ENCODE results near the gene BCAS3.
"Not testable (repeated sequence)": the region's sequence is repeated elsewhere in the genome, so short reads cannot be mapped to it uniquely, and the experiment has no call there.

Gene BCAS3

GRCh38 chr17:61240851-61241468, 563.3 kb downstream of the BCAS3 start:
- DNase-seq, result no peak

GRCh38 chr17:61244988-61245387, 567.3 kb downstream of the BCAS3 start:
- DNase-seq, result not testable (repeated sequence)

GRCh38 chr17:61245706-61246135, 568.1 kb downstream of the BCAS3 start:
- DNase-seq, result no peak

- no peak for DNase-seq
These were observed 569.8 kb downstream of the BCAS3 start for GRCh38 chr17:61247439-61247838.

- no peak for DNase-seq
These were observed 570.7 kb downstream of the BCAS3 start for GRCh38 chr17:61248399-61248798.

GRCh38 chr17:61249649-61250299, 572.1 kb downstream of the BCAS3 start:
- no peak for DNase-seq

- DNase-seq, result no peak
These were observed 572.8 kb downstream of the BCAS3 start for GRCh38 chr17:61250335-61250890.

GRCh38 chr17:61251939-61252865, 574.6 kb downstream of the BCAS3 start:
- no peak for DNase-seq

- DNase-seq, result no peak
These were observed 575.7 kb downstream of the BCAS3 start for GRCh38 chr17:61253362-61253761.

- DNase-seq, result no peak
These were observed 576.4 kb downstream of the BCAS3 start for GRCh38 chr17:61253937-61254574.

GRCh38 chr17:61254904-61255303, 577.3 kb downstream of the BCAS3 start:
- DNase-seq, result no peak

- DNase-seq, result no peak
These were observed 578.0 kb downstream of the BCAS3 start for GRCh38 chr17:61255647-61256046.

GRCh38 chr17:61259360-61259759, 581.7 kb downstream of the BCAS3 start:
- DNase-seq, result no peak

GRCh38 chr17:61260071-61260797, 582.6 kb downstream of the BCAS3 start:
- no peak for DNase-seq

GRCh38 chr17:61261001-61261637, 583.5 kb downstream of the BCAS3 start:
- no peak for DNase-seq

GRCh38 chr17:61265397-61265796, 587.7 kb downstream of the BCAS3 start:
- no peak for DNase-seq

- no peak for DNase-seq
These were observed 590.2 kb downstream of the BCAS3 start for GRCh38 chr17:61267847-61268246.

GRCh38 chr17:61275395-61275794, 597.7 kb downstream of the BCAS3 start:
- DNase-seq, result no peak

- DNase-seq, result no peak
These were observed 599.2 kb downstream of the BCAS3 start for GRCh38 chr17:61276806-61277205.

GRCh38 chr17:61279476-61280145, 602.0 kb downstream of the BCAS3 start:
- DNase-seq, result no peak

GRCh38 chr17:61280338-61280737, 602.7 kb downstream of the BCAS3 start:
- no peak for DNase-seq

Data from 8988T (cell line).